Mucosa of descending colon (tissue), 3 donors: ENCODE results near the gene MAGOH. TPM values are rescaled to one million over a fixed set of nuclear protein-coding genes. Genes with fewer than 3 reads are reported as not detected.

Experiments used
- ATAC-seq: fragments of 200-7000 bp; cut with Tn5 transposase; one replicate; pipeline ENCODE4 v1.9.1; 2020; ENCODE audit warnings: mild to moderate bottlenecking, moderate library complexity
- DNase-seq, 3 donors: peaks; one replicate each; pipeline ENCODE4 v3.0.0-alpha.2; 2020
- H3K36me3 ChIP-seq: fragments of 200-600 bp; one replicate; pipeline ENCODE4 v1.8.0; 2021; ENCODE audit warnings: low read depth, mild to moderate bottlenecking
- H3K4me1 ChIP-seq: fragments of 200-600 bp; one replicate; pipeline ENCODE4 v1.8.0; 2021; ENCODE audit warnings: low read depth, mild to moderate bottlenecking
- H3K4me3 ChIP-seq: fragments of 200-600 bp; one replicate; pipeline ENCODE4 v1.8.0; 2021; ENCODE audit warnings: mild to moderate bottlenecking
- H3K9me3 ChIP-seq: fragments of 200-600 bp; one replicate; pipeline ENCODE4 v1.8.0; 2021; ENCODE audit warnings: mild to moderate bottlenecking
- CTCF ChIP-seq: fragments of 200-600 bp; IDR thresholded peaks from one replicate; pipeline ENCODE4 v1.8.0; 2022; ENCODE audit warnings: antibody characterized with exemption, mild to moderate bottlenecking
- intact Hi-C, 2 donors: fragments of 100-400 bp; cut with DNase I in 1 of 2; cut with micrococcal nuclease in 1 of 2; formaldehyde crosslinking; loops; one replicate each; pipeline versions ENCODE4 v1.11.0 to v1.11.1; 2022; cut with DNase I, micrococcal nuclease
- total RNA-seq, 3 donors: library from RNA; stranded (reverse); fragmentation: NEBNext Ultra II Directional in 2 of 3; extraction: Animal tissue kit (Norgen Biotek cat#: 25700) in 2 of 3; gene quantifications; one replicate each; pipeline versions ENCODE4 v1.2.1 to v1.2.4, GENCODE V29; 2021 to 2023
- donor health status: DM: no; HTN: no; CAD: no; lungs with moderate emphysema.
- donor health status: DM: no; HTN: no; CAD: no.
- donor health status: DM: no; HTN: yes; CAD: no.

The MAGOH gene
- total RNA-seq, 3 donors from 2014 or later: 30.3 to 36.3 (median 34.9) TPM

DNA sequence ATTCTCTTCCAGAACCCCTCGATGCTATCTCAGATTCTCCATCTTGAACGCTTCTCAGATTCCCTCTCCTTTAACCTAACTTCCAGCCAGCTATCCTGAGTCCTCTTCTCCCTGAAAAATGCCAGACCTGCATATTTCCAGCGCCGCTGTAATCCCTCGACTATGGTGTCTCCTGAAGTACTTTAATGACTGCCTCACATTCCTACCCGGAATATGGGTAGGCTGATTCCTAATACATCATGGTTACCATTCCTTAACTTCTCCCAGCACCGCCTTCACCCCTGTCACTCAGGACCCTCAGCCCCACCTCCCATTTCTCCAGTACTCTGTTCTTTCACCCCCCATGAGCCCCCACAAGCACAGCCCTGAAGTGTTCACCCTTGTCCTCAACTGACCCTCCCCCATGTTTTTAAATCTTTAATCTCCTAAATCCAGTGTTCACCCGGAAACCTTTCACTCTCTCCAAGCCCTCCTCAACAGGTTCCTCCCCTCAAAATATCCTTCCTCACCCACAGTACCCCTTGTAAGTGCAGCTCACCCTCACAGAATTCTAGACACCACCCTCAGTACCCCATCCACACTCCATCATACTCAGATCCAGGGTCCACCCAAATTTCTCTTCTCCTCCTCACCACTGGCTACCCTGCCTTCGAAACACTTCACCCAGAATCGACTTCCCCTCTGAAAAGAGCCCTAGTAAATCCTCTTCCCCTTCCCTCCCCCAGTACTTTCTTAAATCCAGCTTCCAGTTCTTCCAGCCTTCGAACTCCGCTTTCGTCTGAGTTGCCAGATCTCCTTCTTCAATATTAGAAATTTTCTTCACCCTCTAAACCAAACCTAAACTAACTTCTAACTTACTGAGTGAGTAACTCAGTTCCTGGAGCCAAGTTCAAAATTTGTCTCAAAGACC, 40.8 kb downstream of the MAGOH start:
- H3K9me3 ChIP-seq: no peaks in the 10 kb centered on the region
- DNase-seq (no peak), ATAC-seq (peak; percentile 3)
- H3K4me1 ChIP-seq: peaks cover 13% of the 10 kb centered on the region
- H3K36me3 ChIP-seq: no peaks in the 10 kb centered on the region
- no peak for TF ChIP-seq CTCF
- peak overlapping the region; percentile 88 for H3K4me3 ChIP-seq
- intact Hi-C loops: no loop called here

DNA sequence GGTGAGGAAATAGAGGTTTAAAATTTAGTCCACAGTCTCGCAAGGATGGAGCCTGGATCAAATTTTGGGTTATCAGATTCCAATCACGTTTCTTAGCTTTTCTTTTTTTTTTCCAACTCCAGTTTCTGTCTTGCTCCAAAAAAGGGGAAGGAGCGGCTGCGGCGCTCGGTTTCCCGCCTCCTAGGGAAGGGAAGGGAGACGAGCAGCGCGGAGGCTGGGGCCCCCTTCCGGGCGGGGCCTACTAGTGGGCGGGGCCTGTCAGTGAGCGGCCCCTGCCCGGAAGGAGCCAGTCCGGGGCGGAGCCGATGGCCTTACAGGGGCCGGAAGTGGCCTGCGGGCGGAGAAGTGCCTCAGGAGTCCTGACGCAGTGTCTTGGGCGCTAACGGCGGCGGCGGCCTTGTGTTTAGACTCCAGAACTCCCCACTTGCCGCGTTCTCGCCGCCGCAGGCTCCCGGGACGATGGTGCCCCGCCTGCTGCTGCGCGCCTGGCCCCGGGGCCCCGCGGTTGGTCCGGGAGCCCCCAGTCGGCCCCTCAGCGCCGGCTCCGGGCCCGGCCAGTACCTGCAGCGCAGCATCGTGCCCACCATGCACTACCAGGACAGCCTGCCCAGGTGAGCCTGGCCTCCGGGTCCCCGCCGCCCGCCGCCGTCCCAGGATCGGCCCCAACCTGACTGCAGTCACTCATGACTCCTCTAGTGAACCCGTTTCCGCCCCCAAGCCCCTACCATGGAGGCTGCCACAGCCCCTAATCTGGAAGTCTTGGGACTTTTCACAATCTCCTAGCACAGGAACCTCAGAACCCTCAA, 41.6 kb downstream of the MAGOH start, which contains the start of gene CPT2:
TSS of gene CPT2 (plus strand) at position 340 of the 806 bp plus-strand sequence. CDS start at position 460, 120 bp downstream.
- intact Hi-C loops: no loop called here

GRCh38 chr1:53196017-53196484, 42.3 kb downstream of the MAGOH start:
- ATAC-seq: peak; percentile 39
- no peak for DNase-seq
- peaks cover 13% of the 10 kb centered on the region for H3K4me1 ChIP-seq
- intact Hi-C loops: no loop called here
- H3K36me3 ChIP-seq: no peaks in the 10 kb centered on the region
- H3K4me3 ChIP-seq: no peak overlapping the region
- no peaks in the 10 kb centered on the region for H3K9me3 ChIP-seq
- no peak for TF ChIP-seq CTCF

More for the DNA sequence above, 41.6 kb downstream of the MAGOH start, which contains the start of gene CPT2:
- H3K4me3 ChIP-seq: peak within 1 kb of the TSS; percentile 88
- no peak for TF ChIP-seq CTCF
- peaks cover 13% of the 10 kb centered on the region for H3K4me1 ChIP-seq
- no peaks in the 10 kb centered on the region for H3K36me3 ChIP-seq
- ATAC-seq (peak; percentile 99), DNase-seq (peak; percentile 95 to 98 (median 96))
- H3K9me3 ChIP-seq: no peaks in the 10 kb centered on the region

DNA sequence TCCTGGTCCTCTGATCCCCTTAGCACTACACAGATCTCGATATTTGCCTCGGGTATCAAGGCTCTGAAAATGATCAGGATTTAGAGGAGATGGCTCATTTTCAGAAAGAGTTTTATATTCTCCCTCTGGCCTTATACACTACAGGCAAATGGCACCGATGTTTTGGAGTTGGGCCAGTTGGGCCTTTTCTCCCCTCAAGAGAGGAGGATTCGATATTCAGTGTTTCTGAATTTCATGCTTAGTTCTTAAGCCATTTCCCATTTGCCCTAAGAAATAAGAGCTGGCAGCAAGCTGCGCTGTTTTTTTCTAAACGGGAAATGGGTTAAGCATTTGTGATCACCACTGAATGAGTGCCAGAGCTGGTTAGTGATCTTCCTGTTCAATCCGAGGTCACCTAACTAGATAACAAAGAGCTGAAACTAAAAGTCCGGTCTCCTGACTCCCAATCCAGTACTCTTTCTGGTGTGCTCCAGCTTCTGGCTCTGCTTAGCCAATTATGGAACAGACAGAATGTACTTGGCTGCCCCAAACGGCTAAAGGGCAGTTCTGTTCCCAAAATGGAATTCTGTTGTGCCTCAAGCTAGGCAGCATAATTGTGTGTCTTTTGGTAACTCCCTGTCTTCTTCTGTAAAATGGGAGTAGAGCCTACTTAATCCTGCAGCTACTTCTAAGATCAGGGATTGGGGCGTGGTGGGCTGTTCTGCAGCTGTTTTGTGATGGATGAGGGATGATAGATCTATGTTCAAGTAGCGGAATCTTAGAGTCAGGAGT, 42.9 kb downstream of the MAGOH start:
- no peak for DNase-seq
- H3K36me3 ChIP-seq: no peaks in the 10 kb centered on the region
- H3K9me3 ChIP-seq: no peaks in the 10 kb centered on the region
- no peak overlapping the region for H3K4me3 ChIP-seq
- intact Hi-C loops: no loop called here
- peaks cover 13% of the 10 kb centered on the region for H3K4me1 ChIP-seq
- TF ChIP-seq CTCF: no peak
- no peak for ATAC-seq

GRCh38 chr1:53190210-53190611, 48.1 kb downstream of the MAGOH start:
- Histone ChIP-seq H3K36me3 (no peaks in the 10 kb centered on the region), H3K4me3 (no peak overlapping the region), H3K9me3 (no peaks in the 10 kb centered on the region), H3K4me1 (peaks cover 6% of the 10 kb centered on the region)
- no peak for DNase-seq
- no peak for ATAC-seq
- TF ChIP-seq CTCF: no peak
- intact Hi-C loops: no loop called here
